Lung (tissue), 12 donors: ENCODE measurements around the gene NFIB. TPM values are rescaled to one million over a fixed set of nuclear protein-coding genes. Genes with fewer than 3 reads are reported as not detected.

Source experiments
- ATAC-seq: fragments of 200-7000 bp; cut with Tn5 transposase; one replicate; pipeline ENCODE4 v1.9.1; 2020; ENCODE audit warnings: moderate number of reproducible peaks; ENCODE audit not compliant: insufficient read depth, low FRiP score
- DNase-seq, 3 donors: peaks; one replicate each; pipeline ENCODE4 v3.0.0-alpha.2; 2013 to 2017
- H3K27ac ChIP-seq, 2 donors: one replicate each; pipeline ENCODE4 v1.5.1; 2013; ENCODE audit warnings: mild to moderate bottlenecking in 2 of 2, moderate library complexity in 2 of 2, control low read depth in 1 of 2, inconsistent platforms in 1 of 2, low read depth in 1 of 2, low read length in 1 of 2
- H3K27me3 ChIP-seq, 3 donors: one replicate each; pipeline ENCODE4 v1.5.1; 2013; ENCODE audit warnings: low read length in 2 of 3; ENCODE audit not compliant: control insufficient read depth in 3 of 3, insufficient read depth in 3 of 3
- H3K36me3 ChIP-seq, 4 donors: one replicate each; pipeline ENCODE4 v1.5.1; 2013; ENCODE audit warnings: low read length in 4 of 4, mild to moderate bottlenecking in 1 of 4, moderate library complexity in 1 of 4; ENCODE audit not compliant: control insufficient read depth in 4 of 4, insufficient read depth in 4 of 4
- H3K4me1 ChIP-seq, 5 donors: one replicate each; pipeline ENCODE4 v1.5.1; 2013; ENCODE audit warnings: low read length in 5 of 5, mild to moderate bottlenecking in 2 of 5, moderate library complexity in 1 of 5; ENCODE audit not compliant: control insufficient read depth in 5 of 5, insufficient read depth in 5 of 5
- H3K4me3 ChIP-seq: one replicate; pipeline ENCODE4 v1.5.1; 2013; ENCODE audit warnings: mild to moderate bottlenecking, control low read depth, moderate library complexity
- H3K9ac ChIP-seq, 2 donors: one replicate each; pipeline ENCODE4 v1.5.1; 2013; ENCODE audit warnings: low read length in 2 of 2, control low read depth in 1 of 2; ENCODE audit not compliant: insufficient read depth in 1 of 2
- H3K9me3 ChIP-seq, 4 donors: one replicate each; pipeline ENCODE4 v1.5.1; 2013; ENCODE audit warnings: low read length in 3 of 4, mild to moderate bottlenecking in 1 of 4, moderate library complexity in 1 of 4; ENCODE audit not compliant: control insufficient read depth in 4 of 4, insufficient read depth in 3 of 4
- WGBS, 2 donors: extraction: QIAGEN DNeasy Blood & Tissue Kit; methylation state at CpG; one replicate each; pipeline ENCODE4 v1.1.7; 2013; 5-methylcytosine and 5-hydroxymethylcytosine counted together
- polyA plus RNA-seq, 2 donors: library from polyadenylated mRNA; stranded (reverse); fragments of 200-250 nt; gene quantifications; one replicate each; pipeline ENCODE4 v1.2.1, GENCODE V29; 2013
- total RNA-seq, 2 donors: library from RNA; depleted of rRNA in 1 of 2; stranded (reverse); fragments of >200 nt in 1 of 2; gene quantifications; one replicate each; pipeline ENCODE4 v1.2.1, GENCODE V29; 2014 to 2021
- TF ChIP-seq, protein P1 (sequence below): IDR thresholded peaks from 2 replicates; pipeline ENCODE4 v1.5.1; 2012; ENCODE audit warnings: mild to moderate bottlenecking; ENCODE audit errors: control extremely low read depth, extremely low read depth
- donor health status: control.
- donor health status: control.
- donor health status: Bipolar disorder and iron deficiency.
- donor health status: healthy.
- donor health status: DM: yes; HTN: yes; CAD: no.

The NFIB gene
- total and polyA plus RNA-seq, 4 donors: 7.3 to 189 (median 51.0) TPM

DNA sequence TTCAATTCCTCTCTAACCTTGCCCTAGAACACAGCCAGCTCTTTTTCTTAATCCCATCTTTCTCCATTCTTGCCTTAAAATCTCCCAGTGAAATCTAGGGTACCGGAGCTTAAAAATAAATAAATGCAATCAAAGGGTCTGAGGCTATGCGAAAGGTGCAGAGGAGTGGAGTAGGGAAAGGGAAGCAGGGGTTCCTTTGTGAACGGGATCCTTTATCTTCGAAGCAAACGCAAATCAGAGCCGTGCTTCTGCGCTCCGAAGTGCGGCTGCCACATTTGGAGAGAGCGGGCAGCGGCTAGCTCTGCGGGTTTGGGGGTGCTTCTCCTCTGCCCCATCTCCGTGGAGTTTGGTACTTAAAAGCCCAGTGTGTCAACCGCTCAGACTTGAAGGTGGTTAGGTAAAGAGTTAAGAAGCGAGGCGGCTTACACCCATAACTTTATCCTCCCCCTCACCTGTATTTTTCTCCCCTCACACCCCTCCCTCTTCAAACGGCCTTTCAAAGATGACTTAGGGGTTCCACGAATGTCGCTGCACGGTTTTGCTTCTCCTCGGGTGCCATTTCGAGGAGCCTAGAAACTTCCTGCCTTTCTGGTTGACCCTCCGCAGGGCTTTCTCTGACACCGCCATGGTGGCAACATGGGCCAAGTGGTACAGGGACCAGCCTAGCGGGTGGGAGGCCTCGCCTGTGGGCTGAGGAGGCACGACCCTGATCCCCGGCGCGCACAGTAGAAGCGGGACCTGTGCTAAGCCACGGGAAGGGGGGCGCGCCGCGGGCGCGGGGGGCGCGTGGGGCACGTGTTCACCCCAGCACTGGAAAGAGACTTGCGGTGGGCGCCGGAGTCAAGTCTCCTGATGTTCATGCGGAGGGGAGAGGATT lies 31.7 kb upstream of the NFIB start:
- DNase-seq: peak in 2 of 3 donors; percentile 41 to 49
- TF ChIP-seq, protein P1, sequence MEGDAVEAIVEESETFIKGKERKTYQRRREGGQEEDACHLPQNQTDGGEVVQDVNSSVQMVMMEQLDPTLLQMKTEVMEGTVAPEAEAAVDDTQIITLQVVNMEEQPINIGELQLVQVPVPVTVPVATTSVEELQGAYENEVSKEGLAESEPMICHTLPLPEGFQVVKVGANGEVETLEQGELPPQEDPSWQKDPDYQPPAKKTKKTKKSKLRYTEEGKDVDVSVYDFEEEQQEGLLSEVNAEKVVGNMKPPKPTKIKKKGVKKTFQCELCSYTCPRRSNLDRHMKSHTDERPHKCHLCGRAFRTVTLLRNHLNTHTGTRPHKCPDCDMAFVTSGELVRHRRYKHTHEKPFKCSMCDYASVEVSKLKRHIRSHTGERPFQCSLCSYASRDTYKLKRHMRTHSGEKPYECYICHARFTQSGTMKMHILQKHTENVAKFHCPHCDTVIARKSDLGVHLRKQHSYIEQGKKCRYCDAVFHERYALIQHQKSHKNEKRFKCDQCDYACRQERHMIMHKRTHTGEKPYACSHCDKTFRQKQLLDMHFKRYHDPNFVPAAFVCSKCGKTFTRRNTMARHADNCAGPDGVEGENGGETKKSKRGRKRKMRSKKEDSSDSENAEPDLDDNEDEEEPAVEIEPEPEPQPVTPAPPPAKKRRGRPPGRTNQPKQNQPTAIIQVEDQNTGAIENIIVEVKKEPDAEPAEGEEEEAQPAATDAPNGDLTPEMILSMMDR: no peak
- H3K27ac ChIP-seq: peak overlapping the region in 1 of 2 donors; percentile 48
- H3K4me3 ChIP-seq: no peak overlapping the region
- WGBS, 2 donors: 27 to 41% methylated on average over 44 to 45 of the region's 45 CpGs
- H3K4me1 ChIP-seq: peaks cover 0 to 73% (median 3%) of the 10 kb centered on the region in 5 donors
- no peaks in the 10 kb centered on the region for H3K9me3 ChIP-seq
- H3K9ac ChIP-seq: peak overlapping the region in 1 of 2 donors; percentile 100
- no peak for ATAC-seq
- no peaks in the 10 kb centered on the region for H3K36me3 ChIP-seq
- peaks cover 0 to 43% (median 6%) of the 10 kb centered on the region in 3 donors for H3K27me3 ChIP-seq

DNA sequence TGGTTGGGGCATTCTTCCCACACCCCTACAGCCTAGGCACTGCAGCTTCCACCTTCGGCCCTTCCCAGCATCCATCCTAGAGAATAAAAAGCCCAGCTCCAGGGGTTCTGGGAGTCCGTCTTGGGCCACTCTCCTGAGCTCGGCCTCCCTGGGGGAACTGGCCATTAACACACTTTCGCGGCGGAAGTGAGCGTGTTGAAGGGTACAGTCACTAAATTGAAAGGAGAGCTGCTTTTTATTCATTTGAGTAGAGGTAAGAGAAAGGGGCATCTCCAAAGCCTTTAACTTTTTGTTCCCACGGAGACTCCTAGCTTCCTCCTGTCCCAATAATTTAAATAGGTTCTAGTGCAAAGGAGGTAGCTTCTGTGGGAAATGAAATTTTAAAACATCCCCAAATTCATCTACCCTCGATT lies 31.0 kb upstream of the NFIB start:
- no peaks in the 10 kb centered on the region for H3K36me3 ChIP-seq
- H3K4me1 ChIP-seq: peaks cover 0 to 71% (median 2%) of the 10 kb centered on the region in 5 donors
- WGBS, 2 donors: 40 to 51% methylated on average over 9 of the region's 9 CpGs
- no peaks in the 10 kb centered on the region for H3K9me3 ChIP-seq
- TF ChIP-seq, protein P1: no peak
- DNase-seq (peak in 2 of 3 donors; percentile 43 to 51), ATAC-seq (no peak)
- H3K9ac ChIP-seq: peak overlapping the region in 1 of 2 donors; percentile 100
- no peak overlapping the region for H3K4me3 ChIP-seq
- peaks cover 0 to 36% (median 5%) of the 10 kb centered on the region in 3 donors for H3K27me3 ChIP-seq
- H3K27ac ChIP-seq: no peak overlapping the region

DNA sequence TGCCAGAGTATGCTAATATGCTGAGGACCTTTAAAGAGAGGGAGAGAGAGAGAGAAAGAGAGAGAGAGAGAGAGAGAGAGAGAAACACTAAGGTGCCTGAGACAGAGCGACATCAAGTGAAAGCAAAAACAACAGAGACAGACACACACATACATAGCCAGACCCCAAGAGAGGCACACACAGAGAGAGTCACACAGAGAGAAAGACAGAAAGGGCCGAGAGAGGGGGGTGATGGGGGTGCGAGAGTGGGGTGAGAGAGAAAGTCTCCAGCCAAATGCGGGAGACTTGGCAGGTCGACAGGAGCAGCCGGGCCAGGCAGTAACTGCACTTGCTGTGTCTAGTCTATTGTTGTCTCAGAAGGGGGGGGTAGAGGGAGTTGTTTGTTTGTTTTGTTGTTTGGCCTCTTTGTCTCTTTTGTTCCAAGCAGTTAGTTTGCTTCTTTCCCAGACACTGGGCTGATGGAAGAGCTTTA lies 30.1 kb upstream of the NFIB start:
- peak overlapping the region; percentile 28 to 40 for H3K27ac ChIP-seq
- no peak overlapping the region for H3K4me3 ChIP-seq
- ATAC-seq (no peak), DNase-seq (peak; percentile 85 to 92 (median 90))
- peaks cover 0 to 29% (median 5%) of the 10 kb centered on the region in 3 donors for H3K27me3 ChIP-seq
- H3K4me1 ChIP-seq: peaks cover 0 to 63% (median 2%) of the 10 kb centered on the region in 5 donors
- no peaks in the 10 kb centered on the region for H3K9me3 ChIP-seq
- no peaks in the 10 kb centered on the region for H3K36me3 ChIP-seq
- TF ChIP-seq, protein P1: no peak
- 43 to 51% methylated on average over 6 of the region's 6 CpGs for WGBS, 2 donors
- peak overlapping the region in 1 of 2 donors; percentile 100 for H3K9ac ChIP-seq
